GM19023 (cell line): ENCODE results near the gene ZXDC.
A peak's percentile ranks its signal among the peaks of the same experiment; 100 is the strongest.

ENCODE experiments used
- ATAC-seq: cut with Tn5 transposase; IDR thresholded peaks from one replicate; pipeline ENCODE4 v1.9.1; 2021; ENCODE audit warnings: mild to moderate bottlenecking, moderate library complexity; ENCODE audit not compliant: unreplicated experiment

The ZXDC gene

DNA sequence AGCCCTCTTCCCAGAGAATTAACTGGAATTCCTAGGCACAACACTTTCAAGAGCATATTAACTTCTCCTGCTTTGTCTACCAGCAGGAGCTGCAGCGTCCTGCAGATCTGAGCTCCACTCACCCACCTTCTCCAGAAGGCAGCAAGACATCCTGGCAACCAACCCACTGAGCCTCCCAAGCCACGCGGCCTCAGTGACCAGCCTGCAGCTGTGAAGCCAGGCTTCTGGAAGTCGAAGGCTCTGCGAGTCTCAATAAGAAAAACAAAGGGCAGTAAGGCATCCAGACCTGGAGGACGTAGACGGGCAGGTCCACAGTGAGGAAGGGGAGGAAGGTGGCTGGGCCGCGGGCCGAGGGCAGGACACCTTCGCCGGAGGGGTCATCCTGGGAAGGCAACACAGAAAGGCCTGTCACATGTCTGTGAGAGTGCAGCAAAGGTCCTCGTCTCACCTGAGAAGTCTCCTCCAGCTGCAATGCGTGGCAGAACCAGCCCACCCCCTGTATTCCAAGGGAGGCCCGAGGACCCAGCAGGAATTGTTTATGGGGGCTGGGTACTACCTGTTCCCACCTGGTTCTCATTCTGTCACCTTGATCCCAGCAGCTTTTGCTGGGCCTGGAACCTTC is 36.2 kb downstream of the ZXDC start:
- no peak for ATAC-seq

DNA sequence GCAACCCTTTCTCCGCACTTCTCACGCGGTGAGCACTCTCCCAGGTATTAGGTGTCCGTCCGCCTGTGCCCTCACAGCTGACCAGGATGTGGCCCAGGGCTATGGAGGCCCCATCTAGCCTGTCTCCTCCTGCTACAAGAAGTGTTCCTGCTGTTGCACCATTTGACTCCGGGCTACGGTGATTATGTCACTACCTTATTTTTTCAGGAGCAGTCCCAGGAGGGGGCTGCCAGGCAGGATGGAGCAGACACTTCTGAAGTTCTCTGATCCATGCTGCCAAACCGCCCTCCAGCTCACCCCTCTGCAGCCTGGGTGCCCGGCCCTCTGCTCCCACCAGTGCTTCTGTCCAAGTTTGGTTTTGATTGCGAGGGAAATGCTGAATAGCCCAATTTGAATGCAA is 36.9 kb downstream of the ZXDC start:
- ATAC-seq, result no peak

DNA sequence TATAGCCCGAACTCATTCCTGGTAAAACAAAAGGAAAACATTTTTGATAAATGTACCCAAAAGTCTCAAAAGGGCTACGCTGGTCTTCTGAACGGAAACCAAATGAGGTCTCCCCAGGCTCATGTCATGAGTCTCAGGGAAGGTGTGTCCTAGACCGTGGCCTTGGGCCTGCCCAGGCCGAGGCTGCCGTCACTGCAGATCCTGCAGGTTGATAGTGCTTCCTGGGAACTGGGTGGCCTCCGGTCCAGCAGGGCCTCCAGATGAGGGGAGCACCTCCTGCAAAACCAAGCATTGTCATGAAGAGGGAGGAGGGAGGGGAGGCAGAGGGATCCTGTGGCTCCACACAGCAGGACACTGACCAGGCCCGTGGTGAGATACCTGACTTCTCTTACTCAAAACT is 37.5 kb downstream of the ZXDC start:
- no peak for ATAC-seq

DNA sequence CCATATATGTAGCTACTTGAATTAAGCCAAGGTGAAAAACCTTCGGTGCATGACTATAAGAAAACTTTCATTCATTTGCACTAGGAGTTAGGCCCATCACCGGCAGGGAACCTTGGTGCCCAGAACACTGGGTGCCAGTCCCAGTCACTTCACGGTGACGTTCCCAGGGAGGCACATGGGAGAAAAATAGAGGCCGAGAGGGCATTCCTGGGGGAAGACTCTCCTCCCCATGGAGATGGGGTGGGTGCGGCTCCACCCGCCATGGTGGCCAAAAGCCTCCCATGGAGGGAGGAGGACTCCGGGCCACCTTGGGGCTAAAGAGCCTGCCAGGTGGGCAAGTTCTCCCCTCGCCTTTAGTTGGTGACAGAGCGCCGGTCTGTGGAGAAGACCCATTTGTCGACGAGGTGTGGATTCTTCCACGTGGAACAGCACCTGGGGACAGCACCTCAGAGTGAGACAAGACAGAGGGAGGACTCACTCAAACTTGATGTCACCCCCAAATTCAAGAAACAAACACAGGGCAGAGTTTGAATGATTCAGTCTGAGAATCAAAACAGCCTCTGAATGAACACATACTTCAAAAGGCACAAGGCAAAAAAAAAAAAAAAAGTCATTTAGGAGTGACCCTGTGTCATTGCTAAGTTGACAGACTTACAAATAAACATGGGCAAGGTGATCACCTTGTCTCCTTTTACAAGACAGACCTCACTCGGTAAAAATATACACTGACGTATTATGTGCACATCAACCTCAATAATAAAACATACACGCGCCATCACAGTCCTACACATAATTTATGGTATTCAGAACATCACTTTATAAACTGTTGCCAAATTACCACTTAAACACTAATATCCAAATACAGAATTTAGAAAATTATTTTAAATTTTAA is 38.6 kb downstream of the ZXDC start:
- ATAC-seq, result no peak

DNA sequence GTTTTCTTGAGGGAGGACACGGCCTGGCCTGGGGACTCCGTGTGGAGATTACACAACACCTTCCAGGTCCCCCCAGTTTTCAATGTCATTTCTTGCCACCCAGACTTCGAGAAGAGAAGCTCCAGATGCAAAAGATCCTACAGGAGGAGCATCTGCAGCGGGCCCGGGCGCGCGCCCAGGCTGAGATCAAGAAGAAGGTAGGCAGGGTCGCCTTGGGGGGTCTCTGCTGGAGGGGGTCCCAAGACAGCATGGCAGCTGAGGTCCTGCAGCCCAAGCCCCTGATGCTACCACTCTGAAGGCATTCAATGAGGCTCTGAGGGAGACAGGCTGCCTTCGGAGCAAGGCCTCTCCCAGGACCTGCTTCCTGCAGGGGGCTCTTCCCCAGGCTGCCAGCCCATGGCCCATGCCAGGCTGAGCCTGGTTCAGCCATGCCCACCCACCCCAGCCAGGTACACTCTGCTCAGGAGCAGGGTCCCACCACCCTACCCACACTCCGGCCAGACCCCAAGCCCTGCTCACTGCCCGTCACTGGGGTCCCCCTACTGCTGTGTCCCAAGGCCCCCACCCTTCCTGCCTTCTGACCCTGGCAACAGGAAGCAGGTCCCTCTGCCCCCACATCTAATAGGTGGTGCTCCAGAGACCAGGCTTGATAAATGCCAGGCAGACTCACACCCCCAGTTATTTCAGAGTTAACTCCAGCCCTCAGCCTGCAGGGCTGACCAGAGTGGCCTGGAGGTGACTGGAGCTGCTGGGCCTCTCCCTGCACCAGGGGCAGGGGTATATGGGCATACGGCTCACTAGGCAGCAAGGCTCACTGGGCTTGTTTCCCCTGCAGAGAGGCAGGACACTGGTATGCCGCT is 40.0 kb downstream of the ZXDC start:
- no peak for ATAC-seq

DNA sequence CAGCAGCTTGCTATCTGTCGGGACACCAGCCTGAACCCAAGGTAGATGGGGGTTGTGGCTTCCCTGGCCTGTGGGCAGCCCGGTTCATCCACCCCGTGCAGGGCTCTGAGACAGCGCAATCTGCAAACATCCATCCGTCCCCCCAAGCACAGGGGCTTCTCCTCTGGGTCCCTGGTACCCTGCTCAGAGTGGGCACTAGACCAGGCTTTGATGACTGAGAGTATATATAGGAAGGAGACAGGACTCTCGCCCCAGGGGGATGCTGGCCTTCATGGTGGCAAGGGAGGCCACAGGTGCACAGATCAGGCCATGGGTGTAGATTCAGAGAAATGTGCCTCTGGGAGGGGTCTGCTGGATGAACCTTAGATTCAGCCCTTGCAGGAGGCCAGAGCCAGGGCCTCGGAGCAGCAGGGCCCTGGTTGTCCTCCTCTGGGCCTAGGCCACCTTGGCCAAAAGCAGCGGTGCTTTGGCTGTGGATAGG is 40.7 kb downstream of the ZXDC start:
- no peak for ATAC-seq

DNA sequence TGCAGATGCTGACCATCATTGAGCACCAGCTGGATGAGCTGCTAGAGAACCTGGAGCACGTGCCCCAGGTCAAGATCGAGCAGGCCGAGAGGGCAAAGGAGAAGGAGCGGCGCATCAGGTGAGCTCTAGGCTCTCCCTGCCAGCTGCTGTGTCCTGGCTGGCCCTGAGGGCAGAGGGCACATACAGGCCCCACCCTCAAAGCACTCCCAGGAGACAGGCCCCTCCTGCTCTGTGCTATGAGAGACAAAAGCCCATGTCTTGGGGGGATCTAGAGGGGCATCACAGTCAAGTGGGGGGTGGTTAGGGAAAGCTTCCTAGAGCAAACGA is 41.5 kb downstream of the ZXDC start:
- no peak for ATAC-seq

DNA sequence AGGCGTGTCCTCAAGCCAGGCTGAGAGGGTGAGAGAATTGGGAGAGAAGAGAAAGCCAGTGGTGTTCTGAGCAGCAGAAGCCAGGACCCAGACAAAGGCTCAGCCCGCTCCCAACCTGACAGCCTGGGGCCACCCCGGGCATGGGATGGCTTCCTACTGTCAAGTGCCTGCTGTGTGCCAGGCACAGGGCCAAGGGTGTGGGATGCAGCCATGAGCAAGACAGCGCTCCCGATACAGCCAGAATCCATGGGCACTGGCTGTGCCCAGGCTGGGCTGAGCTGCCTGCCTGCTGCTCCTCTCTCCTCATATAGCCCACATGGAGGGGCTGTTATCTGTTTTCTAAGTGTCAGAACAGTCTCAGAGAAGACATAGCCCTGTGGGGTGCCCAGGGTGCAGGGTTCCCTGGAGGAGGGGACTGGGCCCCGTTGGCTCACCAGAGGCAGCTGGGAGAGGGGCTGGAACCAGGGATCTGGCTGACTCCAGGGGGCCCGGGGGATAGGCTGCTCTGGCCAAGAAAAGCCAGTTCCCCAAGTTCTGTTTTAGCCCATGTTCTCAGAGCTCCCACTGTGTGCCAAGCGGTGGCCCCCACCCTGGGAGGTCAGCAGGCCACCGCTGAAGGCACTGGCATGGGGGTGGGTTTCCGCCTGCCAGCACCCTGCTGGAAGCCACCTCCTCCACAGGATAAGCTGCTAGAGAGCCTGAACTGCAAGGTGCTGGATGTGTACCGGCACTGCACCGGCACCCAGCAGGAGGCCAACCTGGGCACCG is 42.0 kb downstream of the ZXDC start:
- ATAC-seq, result no peak

DNA sequence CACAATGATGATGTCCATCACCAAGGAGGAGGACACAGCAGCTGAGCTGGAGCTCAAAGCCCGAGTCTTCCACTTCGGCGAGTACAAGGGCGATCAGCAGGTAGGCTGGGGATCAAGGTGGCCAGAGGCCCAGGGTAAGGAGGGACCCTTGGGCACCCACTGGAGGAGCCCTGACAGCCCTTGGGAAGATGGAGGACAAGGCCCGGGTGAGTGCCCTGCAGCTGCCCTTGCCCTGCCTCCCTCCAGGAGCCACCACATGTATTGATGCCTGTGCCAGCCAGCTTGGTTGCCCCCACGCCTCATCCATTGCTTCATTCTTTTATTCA is 42.6 kb downstream of the ZXDC start:
- ATAC-seq, result no peak

DNA sequence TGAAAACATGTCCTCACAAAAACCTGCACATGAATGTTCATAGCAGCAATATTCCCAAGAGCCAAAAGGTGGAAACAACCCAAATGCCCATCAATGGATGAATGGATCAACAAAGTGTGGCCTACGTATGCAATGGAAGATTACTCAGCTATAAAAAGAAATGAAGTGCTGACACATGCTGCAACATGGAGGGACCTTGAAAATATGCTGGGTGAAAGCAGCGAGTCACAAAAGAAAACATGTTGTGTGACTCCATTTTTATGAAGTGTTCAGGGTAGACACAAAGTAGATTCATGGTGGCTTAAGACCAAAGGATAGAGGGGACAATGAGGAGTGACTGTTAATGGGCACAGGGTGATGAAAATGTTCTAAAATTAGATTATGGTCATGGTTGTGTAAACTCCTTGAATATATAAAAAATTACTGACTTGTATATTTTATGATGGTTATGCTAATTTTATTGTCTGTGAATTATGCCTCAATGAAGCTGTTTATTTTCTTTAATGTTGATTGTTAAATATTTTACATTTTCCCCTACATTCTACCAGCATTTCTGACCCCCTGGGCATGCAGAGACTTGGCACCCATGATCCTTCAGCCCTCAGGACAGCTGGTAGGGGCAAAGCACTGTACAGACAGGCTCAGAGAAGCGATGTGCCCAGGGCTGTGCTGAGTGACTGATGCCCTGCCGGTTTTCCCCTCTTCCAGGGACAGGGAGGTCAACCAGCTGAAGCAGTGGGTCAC is 43.2 kb downstream of the ZXDC start:
- ATAC-seq, result no peak

DNA sequence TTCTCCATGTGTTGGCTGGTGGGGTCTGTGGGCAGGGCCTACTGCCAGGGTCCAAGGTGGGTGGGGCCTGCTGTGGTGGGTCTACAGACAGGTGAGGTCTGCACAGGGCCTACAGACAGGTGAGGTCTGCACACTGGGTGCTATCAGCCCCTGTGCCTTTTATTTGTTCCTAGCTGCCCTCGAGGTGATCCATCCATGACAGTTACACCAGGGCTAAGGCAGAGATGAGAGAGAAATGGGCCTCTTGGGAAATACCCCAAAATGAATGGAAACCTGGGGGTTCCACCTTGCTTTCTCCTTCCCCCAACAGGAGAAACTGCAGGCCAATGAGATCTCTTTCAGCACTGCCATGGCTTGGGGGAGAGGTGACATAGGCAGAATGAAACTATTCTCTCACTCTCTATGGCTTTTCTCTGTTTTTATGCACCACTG is 44.6 kb downstream of the ZXDC start:
- peak; percentile 74 for ATAC-seq

DNA sequence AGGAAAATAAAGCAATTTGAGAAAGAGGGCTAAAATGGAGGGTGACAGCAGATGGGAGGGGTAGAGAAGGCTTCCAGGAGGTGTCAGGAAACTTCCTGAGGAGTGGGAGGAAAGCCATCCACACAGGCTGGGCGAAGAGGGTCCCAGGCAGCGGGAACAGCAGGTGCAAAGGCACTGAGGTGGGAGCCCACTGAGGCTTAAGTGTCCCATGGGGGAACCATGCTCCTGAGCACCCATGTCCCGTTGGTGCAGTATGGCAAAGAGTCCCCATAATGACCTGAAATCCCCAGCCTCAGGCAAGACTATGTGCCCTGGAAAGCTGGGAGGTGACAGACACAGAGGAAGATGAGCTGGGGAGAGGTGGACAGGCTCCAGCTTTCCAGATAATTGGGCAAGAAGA is 50.9 kb downstream of the ZXDC start:
- ATAC-seq, result no peak

DNA sequence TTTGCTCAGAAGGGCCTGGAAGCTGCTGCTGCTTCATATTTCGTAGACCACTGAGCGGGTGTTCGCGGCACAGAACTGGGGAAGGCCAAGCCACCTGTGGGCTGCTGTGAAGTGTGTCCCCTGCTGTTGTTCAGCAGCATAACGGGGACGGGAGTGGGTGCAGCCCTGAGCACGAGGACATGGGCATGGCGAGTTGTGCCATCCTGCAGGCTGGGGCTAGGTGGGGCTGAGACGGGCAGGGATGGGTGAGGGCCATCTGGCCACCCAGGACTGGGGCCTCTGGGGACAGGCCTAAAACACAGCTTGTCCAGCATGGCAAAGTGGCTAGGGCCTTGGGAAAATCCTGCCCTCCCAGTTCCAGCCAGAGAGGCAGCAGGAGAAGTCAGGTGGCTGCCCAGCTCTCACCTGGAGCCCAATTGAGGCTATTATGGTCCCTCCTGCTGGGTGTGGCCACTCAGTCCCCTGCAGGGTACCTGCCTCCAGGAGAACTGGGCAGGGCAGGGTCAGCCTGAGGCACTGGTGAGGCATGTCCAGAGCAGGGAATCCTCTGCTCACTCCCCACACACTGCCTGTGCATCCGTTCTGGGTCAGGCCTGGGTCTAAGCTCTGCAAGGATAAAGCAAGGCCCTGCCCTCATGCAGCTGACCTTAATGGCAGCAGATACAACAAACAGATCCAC is 51.5 kb downstream of the ZXDC start:
- ATAC-seq, result no peak

DNA sequence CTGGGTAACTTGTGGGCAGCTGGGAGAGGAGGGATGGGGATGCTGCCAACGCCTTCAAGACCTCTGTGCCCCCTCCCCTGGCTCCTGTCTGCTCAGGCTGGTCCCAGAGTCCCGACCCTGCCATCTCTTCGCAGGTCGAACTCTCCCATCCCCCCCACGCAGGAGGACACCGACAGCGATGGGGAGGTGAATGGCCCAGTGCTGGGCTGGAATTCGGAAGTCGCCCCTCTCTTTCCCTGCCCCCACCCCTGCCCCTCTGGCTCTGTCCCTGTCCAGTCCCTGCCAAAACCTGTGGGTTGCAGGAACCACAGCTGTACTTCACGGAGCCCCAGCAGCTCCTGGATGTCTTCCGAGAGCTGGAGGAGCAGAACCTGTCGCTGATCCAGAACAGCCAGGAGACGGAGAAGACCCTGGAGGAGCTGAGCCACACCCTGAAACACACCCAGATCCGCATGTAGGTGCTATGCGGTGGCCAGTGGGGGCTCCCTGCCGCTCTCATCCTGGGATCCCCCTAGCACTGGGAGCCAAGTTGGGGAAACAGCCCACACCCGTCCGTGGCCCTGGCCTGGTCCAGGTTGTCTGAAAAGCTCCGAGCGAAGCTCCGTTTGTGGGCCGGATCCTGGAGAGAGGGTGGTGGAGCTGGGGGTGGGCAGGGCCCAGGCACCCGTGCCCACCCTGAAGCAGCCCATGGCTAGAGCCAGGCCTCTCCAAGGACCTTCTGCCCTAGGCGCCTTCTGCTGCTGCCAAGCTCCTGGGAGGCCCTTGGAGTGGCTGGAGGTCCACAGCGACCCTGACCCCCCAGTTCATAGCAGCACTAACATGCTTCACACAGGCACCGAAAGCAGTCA is 52.3 kb downstream of the ZXDC start:
- ATAC-seq, result no peak

DNA sequence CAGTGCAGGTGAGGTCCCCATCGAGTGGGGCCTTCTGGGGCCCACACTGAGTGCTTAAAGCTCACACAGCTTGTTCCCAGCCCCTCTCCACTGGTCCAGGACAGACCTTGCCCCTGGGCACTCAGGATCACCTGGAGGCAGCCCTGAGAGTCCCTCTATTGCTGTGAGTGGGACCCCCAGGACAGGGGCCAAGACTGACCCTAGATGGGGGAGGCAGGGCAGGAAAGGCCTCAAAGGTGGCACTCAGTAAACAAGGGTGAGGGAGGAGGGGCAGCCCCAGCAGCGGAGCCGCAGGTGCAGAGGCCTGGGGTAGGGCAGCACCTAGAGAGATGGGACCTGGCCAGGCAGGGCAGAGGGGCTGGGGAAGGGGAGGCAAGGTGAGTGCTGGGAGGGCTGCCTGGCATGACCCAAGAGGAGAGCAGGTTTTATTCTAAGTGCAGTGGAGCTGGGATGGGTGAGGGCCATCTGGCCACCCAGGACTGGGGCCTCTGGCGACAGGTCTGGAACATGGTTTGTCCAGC is 53.1 kb downstream of the ZXDC start:
- ATAC-seq, result no peak

DNA sequence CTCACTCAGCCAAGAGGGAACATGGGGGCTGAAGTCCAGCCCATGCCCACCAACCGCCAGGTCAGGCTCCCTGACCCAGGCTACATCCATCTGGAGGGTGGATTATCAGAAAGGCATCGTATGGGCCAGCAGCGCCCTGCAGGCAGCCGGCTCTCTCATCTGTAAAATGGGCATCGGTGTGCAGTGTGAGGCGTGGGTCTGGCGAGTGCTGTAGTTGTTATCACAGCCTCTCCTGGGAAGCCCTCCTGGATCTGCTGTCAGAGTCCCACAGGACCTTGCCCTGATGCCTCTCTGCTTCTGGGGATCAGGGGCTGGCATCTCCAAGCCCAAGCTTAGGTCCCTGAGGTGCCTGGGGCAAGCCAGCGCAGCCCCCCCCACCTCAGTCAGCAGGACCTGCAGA is 53.6 kb downstream of the ZXDC start:
- ATAC-seq, result no peak

DNA sequence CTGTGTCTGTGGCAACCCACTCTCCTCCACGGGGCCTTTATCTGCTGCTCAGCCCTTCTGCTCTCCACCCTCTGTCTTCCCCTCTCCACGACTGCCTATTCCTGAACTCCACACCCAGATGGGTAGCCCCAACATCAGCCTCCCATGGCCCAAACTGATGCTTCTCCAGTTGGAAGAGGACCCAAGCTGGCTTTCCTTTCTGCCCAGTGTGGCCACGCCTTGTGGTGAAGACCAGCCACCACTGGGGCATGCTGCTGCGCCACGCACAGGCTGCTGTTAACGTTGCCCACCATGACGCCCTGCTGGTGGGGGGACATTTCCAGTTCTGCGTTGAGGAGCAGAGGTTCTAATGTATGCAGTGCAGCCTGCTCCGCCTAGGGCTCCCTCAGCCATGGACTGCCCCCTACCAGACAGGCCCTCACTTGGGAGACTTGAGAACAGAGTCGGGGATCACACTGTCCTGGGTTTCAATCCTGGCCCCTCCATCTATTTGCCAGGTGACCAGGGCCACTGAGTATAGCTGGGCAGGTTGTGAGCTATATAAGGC is 54.0 kb downstream of the ZXDC start:
- no peak for ATAC-seq
